ENCODE data around the gene SOCS7.
"Not testable (repeated sequence)": the region's sequence is repeated elsewhere in the genome, so short reads cannot be mapped to it uniquely, and the experiment has no call there.

SOCS7 gene

DNA sequence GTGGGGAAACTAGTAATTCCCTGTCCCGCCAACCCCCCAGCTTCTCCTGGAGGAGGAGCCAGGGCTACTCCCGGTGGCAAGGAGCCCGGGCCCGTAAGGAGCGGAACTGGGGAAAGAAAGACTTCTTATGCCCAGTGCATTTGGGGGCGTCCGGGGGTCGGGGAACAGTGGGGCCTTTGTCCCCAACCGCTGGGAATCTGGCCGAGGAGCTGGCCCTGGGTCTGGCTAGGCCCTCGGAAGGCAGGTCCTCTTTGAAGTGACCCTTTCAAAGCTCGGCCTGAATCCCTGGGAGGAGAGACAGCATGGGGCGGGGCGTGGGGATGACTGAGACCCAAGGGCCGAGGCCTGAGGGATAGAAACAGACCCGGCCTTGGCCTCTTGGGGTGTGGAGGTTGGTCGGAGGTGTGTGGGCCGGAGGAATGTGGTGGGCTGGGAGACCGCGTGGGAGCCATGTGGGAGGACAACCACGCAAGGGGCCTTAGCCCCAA lies 82.6 kb downstream of the SOCS7 start:
- Histone ChIP-seq H3K4ac (ENCODE audit: low read depth in 1 of 2, low read length in 2 of 2) (no peak overlapping the region), H3K79me1 (replicated peaks; ENCODE audit: low read length, poor library complexity, severe bottlenecking) (peaks cover 1% of the 10 kb centered on the region), H3K4me3 (ENCODE audit: insufficient read depth in 1 of 2, low read depth in 1 of 2, low read length in 2 of 2) (no peak overlapping the region), H3K27ac (ENCODE audit: low read length, poor library complexity, severe bottlenecking) (no peak overlapping the region), H4K8ac (ENCODE audit: low read length) (no peak overlapping the region), H3K36me3 (ENCODE audit: control insufficient read depth in 1 of 2, insufficient read depth in 2 of 2, low read depth in 1 of 2, low read length in 2 of 2) (peaks cover 0 to 61% of the 10 kb centered on the region in 2 experiments), H3K9me3 (ENCODE audit: control insufficient read depth, low read length) (no peaks in the 10 kb centered on the region), H2BK5ac (ENCODE audit: low read depth, low read length, poor library complexity, severe bottlenecking) (no peak overlapping the region), H2BK12ac (ENCODE audit: low read length in 2 of 2) (no peak overlapping the region), H3K27me3 (ENCODE audit: control insufficient read depth in 1 of 2, insufficient read depth in 1 of 2, low read length in 2 of 2) (no peaks in the 10 kb centered on the region), H3K14ac (ENCODE audit: low read length in 2 of 2) (no peak overlapping the region), H3K4me2 (ENCODE audit: low read length, poor library complexity, severe bottlenecking) (no peak overlapping the region), H3K9ac (ENCODE audit: low read length) (no peak overlapping the region), H3K18ac (ENCODE audit: low read depth in 1 of 2, low read length in 2 of 2) (no peak overlapping the region), H2AFZ (ENCODE audit: low read depth, low read length) (no peak overlapping the region), H3K4me1 (ENCODE audit: control insufficient read depth, insufficient read depth, low read depth, low read length) (peaks cover 32% of the 10 kb centered on the region), H2AK5ac (ENCODE audit: low read length, severe bottlenecking) (no peak overlapping the region), H4K91ac (ENCODE audit: low read length) (no peak overlapping the region), H2BK120ac (ENCODE audit: low read depth, low read length) (no peak overlapping the region), H2BK15ac (ENCODE audit: low read depth, poor library complexity, severe bottlenecking) (peak overlapping the region; percentile 62), H3K23ac (ENCODE audit: low read length in 2 of 2) (no peak overlapping the region)
- 92% methylated on average over 21 of the region's 21 CpGs for WGBS
- no peak for DNase-seq

DNA sequence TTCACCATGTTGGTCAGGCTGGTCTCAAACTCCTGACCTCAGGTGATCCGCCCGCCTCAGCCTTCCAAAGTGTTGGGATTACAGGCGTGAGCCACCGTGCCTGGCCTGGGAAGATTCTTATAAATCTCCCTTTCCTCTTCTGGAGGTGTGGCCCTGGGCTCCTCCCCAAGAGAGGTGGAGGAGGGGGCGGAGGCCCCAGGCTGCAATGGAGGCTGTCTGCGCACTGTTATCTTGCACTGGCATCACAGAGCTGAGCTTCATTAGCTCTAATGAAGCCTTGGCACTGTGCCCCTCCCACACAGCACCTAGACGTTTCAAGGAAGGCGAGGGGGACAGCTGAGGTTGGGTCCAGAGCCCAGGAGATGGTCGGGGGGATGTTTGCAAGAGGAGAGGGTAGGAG lies 84.2 kb downstream of the SOCS7 start:
- Histone ChIP-seq H3K4me2 (ENCODE audit: low read length, poor library complexity, severe bottlenecking) (no peak overlapping the region), H2BK12ac (ENCODE audit: low read length in 2 of 2) (no peak overlapping the region), H3K79me1 (replicated peaks; ENCODE audit: low read length, poor library complexity, severe bottlenecking) (peaks cover 1% of the 10 kb centered on the region), H2BK15ac (ENCODE audit: low read depth, poor library complexity, severe bottlenecking) (no peak overlapping the region), H4K8ac (ENCODE audit: low read length) (no peak overlapping the region), H3K23ac (ENCODE audit: low read length in 2 of 2) (no peak overlapping the region), H3K14ac (ENCODE audit: low read length in 2 of 2) (no peak overlapping the region), H3K9me3 (ENCODE audit: control insufficient read depth, low read length) (no peaks in the 10 kb centered on the region), H3K27ac (ENCODE audit: low read length, poor library complexity, severe bottlenecking) (no peak overlapping the region), H3K4me3 (ENCODE audit: insufficient read depth in 1 of 2, low read depth in 1 of 2, low read length in 2 of 2) (no peak overlapping the region), H4K91ac (ENCODE audit: low read length) (no peak overlapping the region), H3K36me3 (ENCODE audit: control insufficient read depth in 1 of 2, insufficient read depth in 2 of 2, low read depth in 1 of 2, low read length in 2 of 2) (peaks cover 0 to 72% of the 10 kb centered on the region in 2 experiments), H3K18ac (ENCODE audit: low read depth in 1 of 2, low read length in 2 of 2) (no peak overlapping the region), H2BK120ac (ENCODE audit: low read depth, low read length) (no peak overlapping the region), H2BK5ac (ENCODE audit: low read depth, low read length, poor library complexity, severe bottlenecking) (no peak overlapping the region), H2AK5ac (ENCODE audit: low read length, severe bottlenecking) (no peak overlapping the region), H3K4me1 (ENCODE audit: control insufficient read depth, insufficient read depth, low read depth, low read length) (peaks cover 24% of the 10 kb centered on the region), H3K27me3 (ENCODE audit: control insufficient read depth in 1 of 2, insufficient read depth in 1 of 2, low read length in 2 of 2) (no peaks in the 10 kb centered on the region), H3K4ac (ENCODE audit: low read depth in 1 of 2, low read length in 2 of 2) (no peak overlapping the region), H3K9ac (ENCODE audit: low read length) (no peak overlapping the region), H2AFZ (ENCODE audit: low read depth, low read length) (no peak overlapping the region)
- DNase-seq, result no peak
- WGBS, result 88% methylated on average over 8 of the region's 9 CpGs

DNA sequence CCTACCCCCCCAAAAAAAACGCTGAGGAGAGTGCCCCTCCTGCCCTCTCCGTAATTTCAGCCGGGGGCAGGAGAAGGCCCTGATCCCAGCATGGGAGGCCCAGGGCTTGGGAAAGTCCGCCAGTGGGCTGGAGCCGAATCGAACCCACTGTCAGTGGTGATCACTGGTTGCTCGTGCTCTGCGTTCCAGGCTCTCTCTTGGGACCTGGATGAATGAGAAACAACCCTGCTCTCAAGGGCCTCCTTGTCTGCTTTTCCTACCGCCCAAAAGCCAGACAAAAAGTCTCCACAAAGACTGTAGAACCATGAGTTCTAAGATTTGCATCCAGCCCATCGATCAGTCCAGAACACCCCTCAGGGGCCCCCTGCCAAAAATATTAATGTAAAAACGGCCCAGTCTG lies 84.7 kb downstream of the SOCS7 start:
- no peak overlapping the region for H2BK120ac ChIP-seq (ENCODE audit: low read depth, low read length)
- no peak overlapping the region for H2AK5ac ChIP-seq (ENCODE audit: low read length, severe bottlenecking)
- no peak overlapping the region for H2AFZ ChIP-seq (ENCODE audit: low read depth, low read length)
- no peak overlapping the region for H3K14ac ChIP-seq (ENCODE audit: low read length in 2 of 2)
- H4K91ac ChIP-seq (ENCODE audit: low read length), result no peak overlapping the region
- no peak overlapping the region for H3K4ac ChIP-seq (ENCODE audit: low read depth in 1 of 2, low read length in 2 of 2)
- no peak overlapping the region for H3K27ac ChIP-seq (ENCODE audit: low read length, poor library complexity, severe bottlenecking)
- no peak overlapping the region for H2BK12ac ChIP-seq (ENCODE audit: low read length in 2 of 2)
- H3K79me1 ChIP-seq (replicated peaks; ENCODE audit: low read length, poor library complexity, severe bottlenecking), result peaks cover 2% of the 10 kb centered on the region
- H4K8ac ChIP-seq (ENCODE audit: low read length), result no peak overlapping the region
- no peak overlapping the region for H3K9ac ChIP-seq (ENCODE audit: low read length)
- H3K4me1 ChIP-seq (ENCODE audit: control insufficient read depth, insufficient read depth, low read depth, low read length), result peaks cover 24% of the 10 kb centered on the region
- no peak overlapping the region for H2BK5ac ChIP-seq (ENCODE audit: low read depth, low read length, poor library complexity, severe bottlenecking)
- no peak overlapping the region for H3K4me2 ChIP-seq (ENCODE audit: low read length, poor library complexity, severe bottlenecking)
- peaks cover 0 to 70% of the 10 kb centered on the region in 2 experiments for H3K36me3 ChIP-seq (ENCODE audit: control insufficient read depth in 1 of 2, insufficient read depth in 2 of 2, low read depth in 1 of 2, low read length in 2 of 2)
- no peak overlapping the region for H3K18ac ChIP-seq (ENCODE audit: low read depth in 1 of 2, low read length in 2 of 2)
- no peak overlapping the region for H3K4me3 ChIP-seq (ENCODE audit: insufficient read depth in 1 of 2, low read depth in 1 of 2, low read length in 2 of 2)
- 79% methylated on average over 11 of the region's 11 CpGs for WGBS
- DNase-seq, result no peak
- no peaks in the 10 kb centered on the region for H3K27me3 ChIP-seq (ENCODE audit: control insufficient read depth in 1 of 2, insufficient read depth in 1 of 2, low read length in 2 of 2)
- H3K9me3 ChIP-seq (ENCODE audit: control insufficient read depth, low read length), result no peaks in the 10 kb centered on the region
- H3K23ac ChIP-seq (ENCODE audit: low read length in 2 of 2), result no peak overlapping the region
- H2BK15ac ChIP-seq (ENCODE audit: low read depth, poor library complexity, severe bottlenecking), result no peak overlapping the region

DNA sequence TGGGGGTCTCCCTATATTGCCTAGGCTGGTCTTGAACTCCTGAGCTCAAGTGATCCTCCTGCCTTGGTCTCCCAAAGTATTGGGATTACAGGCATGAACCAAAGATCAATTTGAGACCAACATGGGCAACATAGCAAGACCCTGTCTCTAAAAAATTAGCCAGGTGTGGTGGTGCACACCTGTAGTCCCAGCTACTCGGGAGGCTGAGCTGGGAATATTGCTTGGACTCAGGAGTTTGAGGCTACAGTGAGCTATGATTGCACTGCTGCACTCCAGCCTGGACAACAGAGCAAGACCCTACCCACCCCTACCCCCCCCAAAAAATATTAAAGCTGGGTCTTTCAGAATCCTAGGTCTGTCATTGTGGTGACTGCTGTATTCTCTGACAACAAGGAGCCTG lies 85.7 kb downstream of the SOCS7 start:
- not testable (repeated sequence) for H3K23ac ChIP-seq (ENCODE audit: low read length in 2 of 2); H3K4ac ChIP-seq (ENCODE audit: low read depth in 1 of 2, low read length in 2 of 2); H3K4me3 ChIP-seq (ENCODE audit: insufficient read depth in 1 of 2, low read depth in 1 of 2, low read length in 2 of 2); H2BK15ac ChIP-seq (ENCODE audit: low read depth, poor library complexity, severe bottlenecking); H3K79me1 ChIP-seq (replicated peaks; ENCODE audit: low read length, poor library complexity, severe bottlenecking); H3K14ac ChIP-seq (ENCODE audit: low read length in 2 of 2); DNase-seq; H3K9ac ChIP-seq (ENCODE audit: low read length); H3K9me3 ChIP-seq (ENCODE audit: control insufficient read depth, low read length); H2BK5ac ChIP-seq (ENCODE audit: low read depth, low read length, poor library complexity, severe bottlenecking); H4K91ac ChIP-seq (ENCODE audit: low read length); H3K27me3 ChIP-seq (ENCODE audit: control insufficient read depth in 1 of 2, insufficient read depth in 1 of 2, low read length in 2 of 2); H2AFZ ChIP-seq (ENCODE audit: low read depth, low read length); H3K4me2 ChIP-seq (ENCODE audit: low read length, poor library complexity, severe bottlenecking); H2BK12ac ChIP-seq (ENCODE audit: low read length in 2 of 2); H3K27ac ChIP-seq (ENCODE audit: low read length, poor library complexity, severe bottlenecking); H2AK5ac ChIP-seq (ENCODE audit: low read length, severe bottlenecking); H4K8ac ChIP-seq (ENCODE audit: low read length); H2BK120ac ChIP-seq (ENCODE audit: low read depth, low read length); H3K18ac ChIP-seq (ENCODE audit: low read depth in 1 of 2, low read length in 2 of 2)
- WGBS, result 100% methylated on average over 1 of the region's 1 CpG
- peaks cover 25% of the 10 kb centered on the region for H3K4me1 ChIP-seq (ENCODE audit: control insufficient read depth, insufficient read depth, low read depth, low read length)
- H3K36me3 ChIP-seq (ENCODE audit: control insufficient read depth in 1 of 2, insufficient read depth in 2 of 2, low read depth in 1 of 2, low read length in 2 of 2), result peaks cover 0 to 67% of the 10 kb centered on the region in 2 experiments
